Inflammatory macrophage treated with lipopolysaccharide for 1 hour (primary cell): Measurements from ENCODE around the gene FANK1.
"Not testable (repeated sequence)": the region's sequence is repeated elsewhere in the genome, so short reads cannot be mapped to it uniquely, and the experiment has no call there.

Experiments used
- DNase-seq, 2 donors: peaks; one replicate each; pipeline ENCODE4 v3.0.0-alpha.2; 2020 to 2022

Gene FANK1

GRCh38 chr10:125933693-125934092 is 37.3 kb downstream of the FANK1 start:
- DNase-seq = no peak

DNA sequence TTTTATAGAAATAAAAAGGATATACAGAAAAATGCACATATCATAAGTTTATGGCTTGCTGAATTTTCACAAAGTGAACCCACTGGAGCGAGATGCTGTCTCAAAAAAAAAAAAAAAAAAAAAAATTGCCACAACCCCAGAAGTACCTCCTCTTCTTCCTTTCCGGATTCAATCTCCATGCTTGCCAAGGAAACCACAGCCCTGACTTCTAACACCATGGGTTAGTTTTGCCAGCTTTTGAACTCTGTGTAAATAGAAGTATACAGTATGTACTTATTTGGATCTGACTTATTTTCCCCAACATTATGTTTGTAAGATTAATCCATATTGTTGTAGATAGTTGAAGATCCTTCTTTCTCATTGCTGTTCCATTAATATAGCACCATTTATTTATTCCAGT is 40.0 kb downstream of the FANK1 start:
- no peak for DNase-seq

DNA sequence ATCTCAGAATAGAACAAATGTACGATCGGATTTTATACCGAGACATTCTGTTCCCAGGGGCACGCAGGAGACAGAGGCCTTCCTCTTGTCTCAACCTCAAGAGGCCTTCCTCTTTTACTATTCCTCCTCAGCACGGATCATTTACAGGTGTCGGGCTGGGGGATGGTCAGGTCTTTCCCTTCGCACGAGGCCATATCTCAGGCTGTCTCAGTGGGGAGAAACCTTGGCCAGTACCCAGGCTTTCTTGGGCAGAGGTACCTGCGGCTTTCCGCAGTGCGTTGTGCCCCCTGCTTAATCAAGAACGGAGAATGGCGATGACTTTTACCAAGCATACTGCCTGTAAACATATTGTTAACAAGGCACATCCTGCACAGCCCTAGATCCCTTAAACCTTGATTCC is 44.2 kb downstream of the FANK1 start:
- no peak for DNase-seq

DNA sequence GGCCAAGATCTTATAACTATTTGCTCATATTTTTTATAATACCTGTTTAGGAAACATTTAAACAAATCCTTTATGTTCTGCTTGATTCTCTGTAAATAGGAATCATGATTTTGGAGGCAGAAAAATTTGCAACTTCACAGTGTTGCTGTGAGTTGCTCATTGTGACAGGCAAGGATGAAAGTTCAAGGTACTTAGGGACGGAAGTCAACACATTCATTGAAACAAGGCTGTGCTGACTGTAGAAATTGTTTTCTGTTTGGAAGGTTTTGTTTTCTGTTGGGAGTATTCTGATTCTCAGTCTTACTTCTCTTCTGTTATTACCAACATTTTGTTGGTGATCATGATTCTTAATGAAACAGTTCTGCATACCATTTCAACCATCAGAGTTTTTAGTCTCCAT is 54.9 kb downstream of the FANK1 start:
- DNase-seq = no peak

GRCh38 chr10:125953778-125954385 is 57.5 kb downstream of the FANK1 start:
- no peak for DNase-seq

DNA sequence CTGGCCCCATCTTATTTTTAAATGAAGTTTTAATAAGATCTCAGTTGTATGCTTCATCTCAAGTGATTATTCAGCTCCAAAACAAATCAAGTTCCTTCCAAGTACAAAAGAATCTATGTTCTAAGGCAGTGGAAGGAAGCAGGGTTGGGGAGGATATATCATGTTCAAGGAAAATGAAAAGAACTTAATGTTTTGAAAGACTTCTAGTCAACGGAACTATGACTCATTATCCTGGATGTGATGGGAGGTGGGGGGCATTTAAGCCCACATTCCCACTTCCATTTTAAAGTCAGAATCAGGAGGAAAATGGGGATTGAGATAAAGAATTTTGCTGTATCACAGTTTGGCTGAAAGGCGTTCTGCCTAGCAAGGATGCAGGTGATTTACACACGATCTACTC is 59.4 kb downstream of the FANK1 start:
- no peak for DNase-seq

- no peak for DNase-seq
These were observed 65.4 kb downstream of the FANK1 start for GRCh38 chr10:125961743-125962142.

DNA sequence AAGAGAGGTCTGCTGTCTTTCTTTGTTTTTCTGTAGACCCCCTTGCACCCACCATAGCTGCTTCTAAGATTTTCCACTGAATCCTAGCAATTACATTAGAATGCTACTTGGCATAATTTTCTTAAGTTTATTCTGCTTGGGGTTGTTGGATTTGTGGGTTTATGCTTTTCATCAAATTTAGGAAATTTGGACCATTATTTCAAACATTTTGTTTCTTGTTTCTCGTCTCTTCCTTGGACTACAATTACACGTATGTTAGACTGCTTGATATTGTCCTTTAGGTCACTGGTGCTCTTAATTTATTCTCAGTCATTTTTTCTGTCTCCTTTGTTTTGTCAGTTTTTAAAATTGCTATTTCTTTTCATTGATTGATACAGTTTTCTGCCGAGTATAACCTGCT is 65.8 kb downstream of the FANK1 start:
- DNase-seq = no peak

- no peak for DNase-seq
These were observed 68.2 kb downstream of the FANK1 start for GRCh38 chr10:125964558-125964957.

DNA sequence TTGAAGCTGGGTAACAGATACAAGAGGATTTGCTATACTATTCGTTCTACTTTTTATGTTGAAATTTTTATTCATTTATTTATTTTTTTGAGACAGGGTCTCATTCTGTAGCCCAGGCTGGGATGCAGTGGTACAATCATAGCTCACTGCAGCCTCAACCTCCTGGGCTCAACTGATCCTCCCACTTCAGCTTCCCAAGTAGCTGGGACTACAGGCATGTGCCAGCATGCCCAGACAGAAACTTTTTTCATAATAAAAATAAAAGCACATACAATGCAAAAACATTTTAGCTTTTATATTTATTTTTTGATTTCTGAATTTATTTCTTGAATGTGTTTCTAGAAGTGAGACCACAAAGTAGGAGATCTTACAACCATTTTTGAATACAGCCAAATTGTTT is 71.2 kb downstream of the FANK1 start:
- DNase-seq = no peak

DNA sequence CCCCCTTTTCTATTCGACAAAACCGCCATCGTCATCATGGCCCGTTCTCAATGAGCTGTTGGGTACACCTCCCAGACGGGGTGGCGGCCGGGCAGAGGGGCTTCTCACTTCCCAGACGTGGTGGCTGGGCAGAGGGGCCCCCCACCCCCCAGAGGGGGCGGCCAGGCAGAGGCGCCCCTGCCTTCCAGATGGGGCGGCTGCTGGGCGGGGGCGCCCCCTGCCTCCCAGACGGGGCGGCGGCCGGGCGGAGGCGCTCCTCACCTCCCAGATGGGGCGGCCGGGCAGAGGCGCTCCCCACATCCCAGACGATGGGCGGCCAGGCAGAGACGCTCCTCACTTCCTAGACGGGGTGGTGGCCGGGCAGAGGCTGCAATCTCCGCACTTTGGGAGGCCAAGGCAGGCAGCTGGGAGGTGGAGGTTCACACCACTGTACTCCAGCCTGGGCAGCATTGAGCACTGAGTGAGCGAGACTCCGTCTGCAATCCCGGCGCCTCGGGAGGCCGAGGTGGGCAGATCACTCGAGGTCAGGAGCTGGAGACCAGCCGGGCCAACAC is 73.8 kb downstream of the FANK1 start:
- DNase-seq = not testable (repeated sequence)

GRCh38 chr10:125976960-125977605 is 80.7 kb downstream of the FANK1 start:
- no peak for DNase-seq

GRCh38 chr10:125979976-125980375 is 83.6 kb downstream of the FANK1 start:
- DNase-seq = no peak

- no peak for DNase-seq
These were observed 84.2 kb downstream of the FANK1 start for GRCh38 chr10:125980521-125981035.

DNA sequence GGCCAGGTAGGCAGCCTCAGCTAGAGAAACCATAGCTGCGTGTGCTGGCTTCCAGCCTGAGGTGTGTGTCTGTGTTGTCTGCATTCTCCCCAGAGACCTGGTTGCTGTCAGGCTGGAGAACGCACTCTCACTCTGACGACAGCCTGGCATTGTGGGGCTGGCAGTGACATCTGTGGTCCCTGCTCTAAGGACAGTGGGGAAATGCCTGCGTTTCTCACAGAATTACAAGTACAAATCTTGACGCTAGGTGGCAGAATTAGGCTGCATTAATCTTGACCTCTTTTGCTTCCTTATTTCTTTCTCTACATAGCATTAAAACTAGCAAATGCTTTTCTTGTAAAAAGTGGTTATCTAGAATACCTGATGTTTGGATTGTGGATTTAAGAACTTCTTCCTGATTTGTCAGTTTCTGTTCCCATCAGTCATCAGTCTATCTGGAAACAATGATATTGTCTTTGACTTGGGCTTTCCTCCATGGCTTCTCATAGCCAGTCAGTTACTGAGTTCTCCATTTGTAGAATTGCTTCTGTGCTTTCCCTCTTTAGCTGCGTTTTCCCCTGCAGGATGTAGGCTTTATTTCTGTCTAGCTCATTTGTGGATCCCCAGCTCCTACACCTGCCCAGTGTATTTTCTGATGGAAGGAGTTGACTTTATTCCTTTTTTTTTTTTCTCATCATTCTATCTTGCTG is 86.0 kb downstream of the FANK1 start:
- DNase-seq = peak; percentile 67 to 96

- DNase-seq = no peak
These were observed 86.8 kb downstream of the FANK1 start for GRCh38 chr10:125983161-125983560.

GRCh38 chr10:125983656-125984055 is 87.3 kb downstream of the FANK1 start:
- DNase-seq = no peak

DNA sequence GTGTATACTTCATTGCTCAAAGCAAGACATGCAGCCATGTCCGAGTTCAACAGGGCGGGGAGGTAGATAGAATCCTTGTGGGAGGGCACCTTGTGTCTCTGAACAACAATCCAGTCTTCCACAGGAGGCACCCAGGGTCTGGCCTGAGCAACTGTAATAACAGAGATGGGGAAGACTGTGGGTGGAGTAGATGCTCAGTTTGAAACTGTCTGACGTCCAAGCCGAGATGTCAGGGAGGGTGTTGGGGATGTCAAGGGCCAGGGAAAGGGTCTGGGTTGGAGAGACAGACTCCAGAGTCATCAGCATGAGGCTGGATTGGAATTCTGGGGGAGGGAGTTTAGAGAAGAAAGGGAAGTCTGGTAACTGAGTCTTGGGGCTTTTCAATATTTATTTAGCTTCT is 88.0 kb downstream of the FANK1 start:
- DNase-seq = no peak

DNA sequence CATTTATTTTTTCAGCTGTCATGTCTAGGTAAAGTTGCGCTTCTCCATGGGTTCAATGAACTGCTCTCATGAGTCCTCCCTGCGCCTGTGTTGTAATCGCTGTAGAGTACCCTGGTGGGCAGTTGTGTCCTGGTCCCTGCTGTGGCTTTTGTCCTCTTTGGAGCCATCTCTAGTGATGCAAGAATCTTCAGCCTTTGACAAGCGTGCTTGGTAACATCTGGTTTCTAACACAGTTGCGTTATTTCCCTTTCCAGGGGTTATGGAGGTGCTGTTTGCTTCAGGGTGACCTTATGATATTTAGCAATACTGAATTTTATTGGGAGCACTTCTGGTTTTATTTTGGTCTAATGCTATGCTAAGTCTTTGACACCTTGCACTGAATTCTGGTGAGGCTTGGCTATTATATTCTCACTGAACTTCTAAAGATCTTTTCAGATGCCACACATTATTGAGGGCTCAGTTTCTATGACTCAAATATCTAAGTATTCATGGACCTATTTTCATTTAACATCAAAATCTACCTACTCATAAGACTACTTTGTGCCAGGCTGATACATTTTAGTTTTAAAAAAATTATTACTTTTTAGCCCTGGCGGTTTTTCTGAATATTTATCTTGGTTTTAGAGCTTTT is 88.6 kb downstream of the FANK1 start:
- DNase-seq = peak; percentile 34 to 75

DNA sequence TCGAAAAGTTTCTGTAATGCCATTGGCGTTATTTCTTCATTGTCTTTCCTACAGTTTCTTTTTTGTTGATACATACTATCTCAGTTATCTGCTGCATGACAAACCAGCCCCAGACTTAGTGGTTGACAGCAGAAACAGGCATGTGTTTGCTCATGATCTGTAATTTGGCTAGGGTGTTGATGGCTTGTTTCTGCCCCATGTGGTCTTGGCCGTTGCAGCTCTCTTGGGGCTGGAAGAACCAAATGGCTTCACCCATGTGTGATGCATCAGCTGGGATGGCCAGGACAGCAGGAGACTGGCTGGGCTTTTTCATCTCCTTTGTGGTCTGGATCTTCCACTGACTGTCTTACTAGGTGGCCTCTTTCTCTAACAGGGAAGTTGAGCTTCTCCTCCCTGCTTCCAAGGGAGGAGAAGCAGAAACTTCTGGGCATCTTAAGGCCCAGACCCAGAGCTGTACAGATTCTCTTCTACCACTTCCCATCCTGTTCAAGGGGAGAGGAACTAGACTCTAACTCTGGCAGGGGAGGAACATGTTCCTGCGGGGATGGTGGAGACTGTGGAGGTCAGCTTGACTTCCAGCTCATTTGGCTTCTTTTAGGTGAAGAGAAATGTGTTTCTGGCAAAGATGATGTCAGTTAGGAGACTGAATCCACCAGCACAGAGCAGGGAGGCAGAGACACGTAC is 89.3 kb downstream of the FANK1 start:
- peak; percentile 23 to 40 for DNase-seq

GRCh38 chr10:125989791-125990190 is 93.4 kb downstream of the FANK1 start:
- DNase-seq = no peak

- DNase-seq = no peak
These were observed 94.6 kb downstream of the FANK1 start for GRCh38 chr10:125990974-125991373.

GRCh38 chr10:125991392-125991791 is 95.0 kb downstream of the FANK1 start:
- DNase-seq = no peak
